HTERT RPE-1 (cell line): Measurements from ENCODE around the gene GATD1.

Source experiments
- in situ Hi-C: fragments of 300-500 bp; cut with MboI; formaldehyde crosslinking; loops from 4 replicates; pipeline ENCODE4 v1.14.3; 2020; ENCODE audit warnings: low sequenced_read_pairs

GATD1 gene

DNA sequence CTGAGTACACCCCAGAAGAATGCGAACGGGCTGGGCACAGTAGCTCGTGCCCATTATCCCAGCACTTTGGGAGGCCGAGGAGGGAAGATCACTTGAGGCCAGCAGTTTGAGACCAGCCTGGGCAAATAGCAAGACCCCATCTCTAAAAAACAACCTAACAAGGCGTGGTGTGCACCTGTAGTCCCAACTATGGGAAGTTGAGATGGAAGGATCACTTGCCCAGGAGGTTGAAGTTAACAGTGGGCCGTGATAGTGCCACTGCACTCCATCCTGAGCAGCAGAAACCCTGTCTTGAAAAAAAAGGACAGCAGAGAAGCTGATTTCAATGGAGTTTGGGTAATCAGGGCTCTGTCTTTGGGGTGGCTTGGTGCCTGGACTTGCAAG lies 35.8 kb upstream of the GATD1 start:
- in situ Hi-C loops, result no loop called here

DNA sequence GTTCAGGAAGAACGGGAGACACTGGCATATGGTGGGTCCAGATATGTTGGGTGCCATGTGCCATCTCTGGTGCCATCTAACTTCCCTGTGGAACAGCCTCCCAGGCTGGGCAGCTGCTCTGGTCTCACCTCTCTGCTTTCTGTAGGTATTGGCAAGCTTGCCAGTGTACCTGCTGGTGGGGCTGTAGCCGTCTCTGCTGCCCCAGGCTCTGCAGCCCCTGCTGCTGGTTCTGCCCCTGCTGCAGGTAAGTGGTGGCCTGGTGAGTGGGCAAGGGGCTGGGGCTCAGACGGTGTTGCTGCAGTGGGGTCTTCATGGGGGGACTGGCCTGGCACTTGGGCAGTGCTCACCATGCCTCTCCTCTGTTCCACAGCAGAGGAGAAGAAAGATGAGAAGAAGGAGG lies 35.1 kb upstream of the GATD1 start:
- in situ Hi-C loops, result no loop called here

DNA sequence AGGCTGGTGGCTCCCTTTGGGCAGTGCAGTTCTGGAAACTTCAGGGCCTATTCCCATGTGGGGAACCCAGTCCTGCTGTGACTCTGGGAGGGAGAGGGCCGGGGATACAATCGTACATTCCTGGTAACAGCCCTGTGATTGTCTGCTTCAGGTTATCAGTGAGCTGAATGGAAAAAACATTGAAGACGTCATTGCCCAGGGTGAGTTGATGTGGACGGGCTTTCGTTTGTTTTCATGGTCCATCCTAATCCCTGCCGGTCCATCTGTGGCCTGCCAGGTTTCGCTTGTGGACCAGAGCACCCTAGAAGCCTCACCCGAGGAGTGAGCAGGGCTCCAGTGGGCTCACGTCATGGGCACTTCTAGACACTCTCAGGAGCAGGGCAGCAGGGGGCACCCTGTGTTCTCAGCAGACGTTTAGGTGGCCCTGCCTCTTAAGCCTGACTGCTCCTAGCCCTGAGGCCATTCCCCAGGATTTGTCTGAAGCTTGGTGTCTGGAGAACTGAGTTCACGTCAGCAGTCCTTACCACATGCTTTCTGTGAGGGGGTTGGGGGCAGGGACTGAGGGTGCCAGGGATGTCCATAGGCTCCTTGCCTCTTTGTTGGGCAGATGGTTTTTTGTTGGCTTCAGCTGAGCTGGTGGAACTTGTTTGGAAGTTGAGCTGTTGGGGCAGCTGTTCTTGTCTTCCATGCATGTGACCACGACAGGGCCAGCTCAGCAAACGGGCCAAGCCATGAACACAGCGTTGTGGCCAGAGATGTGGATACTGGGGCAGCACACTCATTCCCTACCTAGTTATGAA lies 34.4 kb upstream of the GATD1 start:
- in situ Hi-C loops, result no loop called here

DNA sequence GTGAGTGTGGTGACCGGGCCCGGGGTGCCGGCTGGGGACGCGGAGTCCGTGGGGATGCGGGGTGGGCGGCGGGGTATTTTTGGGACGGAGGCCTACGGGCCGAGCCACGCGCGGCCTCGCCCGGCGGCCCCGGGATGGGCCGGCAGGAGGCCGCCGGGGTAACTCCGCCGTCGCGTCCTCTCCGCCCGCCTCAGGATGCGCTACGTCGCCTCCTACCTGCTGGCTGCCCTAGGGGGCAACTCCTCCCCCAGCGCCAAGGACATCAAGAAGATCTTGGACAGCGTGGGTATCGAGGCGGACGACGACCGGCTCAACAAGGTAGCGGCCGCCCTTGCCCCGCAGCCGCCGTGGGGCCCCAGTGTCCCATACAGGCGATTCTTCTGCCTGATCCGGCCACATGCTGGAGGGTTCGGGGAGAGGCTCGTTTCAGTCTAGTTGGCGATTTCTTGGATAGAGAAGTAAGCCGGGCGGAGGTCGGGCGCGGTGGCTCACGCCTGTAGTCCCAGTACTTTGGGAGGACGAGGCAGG lies 32.8 kb upstream of the GATD1 start:
- in situ Hi-C loops, result no loop called here

DNA sequence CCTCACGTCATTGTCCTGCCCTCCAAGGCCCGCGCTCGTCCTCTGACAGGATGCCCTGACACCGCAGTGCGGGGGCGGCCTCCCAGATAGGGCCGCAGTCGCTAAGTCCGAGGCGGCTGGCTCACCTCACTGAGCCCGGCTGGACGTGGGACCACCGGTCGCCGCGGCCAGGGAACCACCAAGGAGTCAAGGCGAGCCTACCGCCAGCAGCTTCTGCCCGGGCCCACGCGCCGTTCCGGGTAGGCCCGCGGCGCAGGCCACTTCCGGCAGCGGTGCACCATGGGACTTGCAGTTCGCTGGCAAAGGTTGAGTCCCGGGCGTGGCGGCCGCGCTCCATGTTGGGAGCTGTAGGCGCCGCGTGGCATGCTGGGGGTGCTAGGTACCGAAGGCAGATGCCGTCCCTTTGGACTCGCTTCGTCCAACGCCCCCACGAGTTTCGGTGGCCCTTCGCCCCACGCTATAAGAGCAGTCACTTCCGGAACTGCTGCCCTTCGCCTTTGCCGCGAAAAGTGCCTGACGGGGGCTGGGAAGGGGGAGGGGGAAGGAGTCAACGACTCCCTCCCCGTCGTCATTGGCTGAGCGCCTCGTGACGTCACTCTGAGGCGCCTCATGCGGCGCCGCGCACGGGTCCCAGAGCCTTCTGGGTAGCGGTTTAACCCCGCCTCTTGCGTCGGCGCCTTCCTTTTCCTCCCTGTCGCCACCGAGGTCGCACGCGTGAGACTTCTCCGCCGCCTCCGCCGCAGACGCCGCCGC lies 32.2 kb upstream of the GATD1 start, which contains the start of gene RPLP2:
Gene RPLP2, plus strand, starts transcription at position 681 of the 753 bp plus-strand sequence. CDS start 268 bp downstream, outside the sequence.
- in situ Hi-C loops, result no loop called here

DNA sequence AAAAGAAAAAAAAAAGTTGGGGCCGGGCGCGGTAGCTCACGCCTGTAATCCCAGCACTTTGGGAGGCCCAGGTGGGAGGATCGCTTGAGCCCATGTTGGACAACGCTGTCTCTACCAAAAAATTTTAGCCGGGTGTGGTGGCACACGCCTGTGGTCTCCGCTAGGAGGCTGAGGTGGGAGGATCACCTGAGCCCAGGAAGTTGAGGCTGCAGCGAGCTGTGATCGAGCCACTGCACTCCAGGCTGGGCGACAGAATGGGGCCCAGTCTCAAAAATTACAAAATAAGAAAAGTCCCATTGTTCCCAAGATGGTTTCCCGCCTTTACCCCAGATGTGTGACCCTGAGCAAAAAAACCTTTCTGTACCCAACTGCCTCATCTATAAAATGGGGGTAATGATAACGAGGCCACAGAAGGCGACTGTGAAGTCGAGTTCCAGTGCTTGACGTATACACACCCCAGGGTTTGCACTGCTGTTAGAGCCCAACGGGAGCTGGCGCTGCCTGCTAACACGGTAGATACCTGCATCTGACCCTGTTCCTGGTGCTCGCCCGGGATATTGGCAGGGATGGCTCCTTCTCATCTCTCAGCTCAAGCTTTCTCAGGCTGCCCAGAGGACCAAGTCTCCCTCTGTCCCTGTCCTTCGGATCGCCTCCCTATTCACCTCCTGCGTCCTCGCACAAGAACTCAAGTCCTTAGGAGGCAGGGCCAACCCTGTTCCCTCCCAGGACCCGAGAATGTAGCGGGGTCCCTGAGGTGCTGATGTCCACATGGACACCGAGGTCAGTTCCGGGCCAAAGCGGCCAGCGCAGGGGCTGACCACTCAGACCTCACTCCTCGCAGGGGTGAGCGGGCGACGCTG lies 31.4 kb upstream of the GATD1 start:
- in situ Hi-C loops, result no loop called here

DNA sequence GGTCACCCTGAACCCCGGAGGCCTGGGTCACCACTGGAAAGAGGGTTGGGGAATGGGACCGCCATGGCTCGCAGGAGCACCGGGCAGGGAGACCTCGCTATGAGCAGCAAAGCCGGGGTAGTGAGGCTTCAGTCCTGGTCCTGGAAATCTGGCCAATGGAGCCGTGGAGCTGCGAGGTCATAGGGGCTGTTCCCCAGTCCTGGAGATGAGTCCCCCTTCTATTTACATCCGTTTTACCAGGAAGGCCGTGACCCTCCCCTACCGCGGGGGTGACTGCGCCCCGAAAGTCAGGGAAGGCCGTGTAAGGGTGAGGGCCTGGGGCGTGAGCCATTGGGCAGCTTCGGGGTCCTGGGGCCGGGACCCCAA lies 27.3 kb upstream of the GATD1 start:
- in situ Hi-C loops, result no loop called here

DNA sequence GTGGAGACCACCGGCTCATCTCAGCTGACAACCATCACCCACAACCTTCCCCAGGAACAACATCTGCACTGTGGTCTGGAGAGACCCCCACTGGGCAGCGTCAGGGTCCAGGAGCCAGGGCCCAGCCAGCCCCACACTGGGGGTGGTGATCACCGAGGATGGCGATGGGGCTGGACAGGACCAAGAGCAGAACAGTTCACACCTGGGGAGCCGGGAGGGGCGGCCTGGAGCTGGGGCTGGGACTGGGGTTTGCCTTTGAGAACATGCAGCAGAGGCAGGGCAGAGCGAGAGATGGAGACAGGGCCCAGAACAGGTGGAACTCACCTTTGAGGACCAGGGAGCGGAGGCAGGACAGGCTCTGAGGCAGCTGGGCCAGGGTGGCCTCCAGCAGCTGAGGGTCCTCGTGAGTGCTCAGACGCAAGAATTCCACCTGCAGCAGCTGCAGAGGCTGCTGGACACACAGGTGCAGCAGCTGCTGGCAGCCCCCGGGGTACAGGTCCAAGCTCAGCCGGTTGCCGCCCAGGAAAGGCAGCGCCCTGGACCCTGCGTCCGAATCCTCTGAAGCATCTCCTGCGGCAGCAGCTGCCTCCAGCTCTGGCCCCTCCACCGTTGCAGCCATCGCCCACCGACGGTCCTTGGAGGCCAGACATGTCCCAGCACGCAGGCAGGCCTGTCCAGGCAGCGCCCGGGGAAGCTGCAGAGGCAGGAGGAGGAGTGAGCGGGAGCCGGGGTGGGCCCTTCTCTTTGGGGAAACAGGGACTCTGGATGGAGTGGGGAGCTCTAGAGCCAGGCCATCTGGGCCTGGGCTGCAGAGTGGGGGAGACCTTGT lies 26.7 kb upstream of the GATD1 start:
- in situ Hi-C loops, result no loop called here

DNA sequence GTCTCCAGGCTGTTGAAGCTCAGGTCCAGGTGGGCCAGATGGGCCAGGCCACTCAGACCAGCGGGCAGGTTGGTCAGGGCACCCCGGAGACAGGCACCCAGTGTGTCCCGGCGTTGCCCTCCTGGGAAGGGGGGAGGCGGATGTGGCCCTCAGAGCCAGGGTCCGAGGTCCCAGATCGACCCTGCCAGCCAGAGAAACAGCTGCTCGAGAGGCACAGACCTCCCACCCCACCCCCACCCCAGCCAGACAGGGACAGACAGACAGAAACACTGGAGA lies 26.1 kb upstream of the GATD1 start:
- in situ Hi-C loops, result no loop called here

DNA sequence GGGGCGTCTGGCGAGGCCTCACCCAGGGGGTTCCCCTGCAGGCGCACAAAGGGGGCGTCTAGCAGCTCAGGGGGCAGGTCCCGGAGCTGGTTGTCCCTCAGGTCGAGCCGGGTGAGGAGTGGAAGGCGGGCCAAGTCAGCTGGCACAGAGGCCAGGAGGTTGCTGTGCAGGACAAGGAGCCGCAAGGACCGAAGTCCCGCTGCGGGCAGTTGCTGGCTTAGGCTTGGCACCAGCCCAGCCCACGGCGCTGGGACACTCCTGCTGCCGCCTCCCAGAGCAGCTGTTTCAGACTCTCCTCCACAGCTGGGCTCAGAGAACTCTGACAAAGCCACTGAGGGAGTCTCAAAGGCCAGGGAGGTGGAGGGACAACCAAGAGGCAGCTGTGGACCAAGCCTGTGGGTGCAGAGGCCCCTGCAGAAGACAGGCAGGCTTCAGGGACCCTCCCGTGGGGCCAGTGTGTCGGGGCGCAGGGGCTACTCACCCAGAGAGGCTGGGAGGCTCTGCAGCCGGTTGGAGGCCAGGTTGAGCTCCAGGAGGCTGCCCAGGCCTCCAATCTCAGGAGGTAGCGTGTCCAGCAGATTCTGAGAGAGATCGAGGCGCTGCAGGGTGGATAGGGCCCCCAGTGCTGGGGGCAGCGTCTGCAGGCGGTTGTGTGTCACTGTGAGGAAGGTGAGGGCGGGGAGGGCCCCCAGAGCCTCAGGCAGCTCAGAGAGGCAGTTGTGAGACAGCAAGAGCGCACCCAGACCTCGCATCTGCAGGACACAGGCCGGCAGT lies 25.6 kb upstream of the GATD1 start:
- in situ Hi-C loops, result no loop called here

DNA sequence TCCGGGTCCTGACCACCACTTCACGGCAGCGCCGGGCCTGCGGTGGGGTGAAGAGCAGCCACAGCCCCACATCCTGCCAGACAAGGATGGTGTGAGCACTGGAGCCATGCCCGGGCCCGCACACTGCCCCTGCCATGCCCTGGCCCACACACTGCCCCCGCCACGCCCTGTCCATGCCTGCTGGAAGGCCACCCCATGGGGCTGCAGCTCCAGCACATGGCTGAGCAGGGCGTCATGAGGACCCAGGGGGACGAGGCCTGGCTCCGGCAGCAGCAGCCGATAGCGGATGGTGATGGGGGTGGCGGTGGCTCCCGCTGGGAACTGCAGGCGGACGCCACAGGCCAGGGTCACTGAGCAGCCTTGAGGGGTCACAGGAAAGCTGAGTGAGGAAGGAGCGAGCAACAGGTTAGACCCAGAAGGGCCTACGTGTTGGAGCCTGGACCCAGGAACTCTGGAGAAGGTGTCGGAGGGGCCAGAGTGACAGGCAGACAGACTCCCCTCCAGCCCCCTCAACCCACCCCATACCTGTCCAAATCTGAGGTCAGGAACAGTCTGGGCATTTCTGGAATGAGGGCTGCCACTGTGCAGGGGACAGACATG lies 24.8 kb upstream of the GATD1 start:
- in situ Hi-C loops, result no loop called here

DNA sequence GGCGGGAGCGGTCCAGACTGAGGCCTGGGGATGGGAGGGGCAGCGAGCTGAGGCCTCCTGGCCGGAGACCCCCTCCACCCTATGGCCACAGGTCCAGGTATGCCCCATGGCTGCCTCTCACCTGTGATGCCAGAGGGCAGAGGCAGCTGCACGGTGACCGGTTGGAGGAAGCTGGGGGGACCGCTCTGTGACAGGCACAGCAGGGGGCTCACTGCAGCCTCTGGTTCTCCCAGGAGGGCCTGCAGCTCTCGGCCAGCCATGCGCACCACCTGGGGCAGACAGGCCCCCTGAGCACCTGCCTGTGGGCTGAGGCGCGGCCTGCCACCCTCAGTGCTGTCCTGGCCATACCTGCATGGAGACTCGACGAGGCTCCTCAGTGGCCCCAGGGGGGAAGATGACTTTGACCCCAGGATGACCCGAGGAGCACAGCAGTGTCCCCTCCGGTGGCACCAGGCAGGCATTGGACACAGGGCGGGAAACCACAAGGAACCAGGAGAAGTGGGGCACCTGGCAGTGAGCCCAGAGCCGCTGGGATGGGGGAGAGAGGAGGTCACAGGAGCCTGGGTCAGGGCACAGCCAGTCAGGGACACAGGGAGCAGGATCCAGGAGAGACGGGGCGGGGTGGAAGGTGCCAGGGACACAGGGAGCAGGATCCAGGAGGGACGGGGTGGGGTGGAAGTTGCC lies 24.0 kb upstream of the GATD1 start:
- in situ Hi-C loops, result no loop called here

DNA sequence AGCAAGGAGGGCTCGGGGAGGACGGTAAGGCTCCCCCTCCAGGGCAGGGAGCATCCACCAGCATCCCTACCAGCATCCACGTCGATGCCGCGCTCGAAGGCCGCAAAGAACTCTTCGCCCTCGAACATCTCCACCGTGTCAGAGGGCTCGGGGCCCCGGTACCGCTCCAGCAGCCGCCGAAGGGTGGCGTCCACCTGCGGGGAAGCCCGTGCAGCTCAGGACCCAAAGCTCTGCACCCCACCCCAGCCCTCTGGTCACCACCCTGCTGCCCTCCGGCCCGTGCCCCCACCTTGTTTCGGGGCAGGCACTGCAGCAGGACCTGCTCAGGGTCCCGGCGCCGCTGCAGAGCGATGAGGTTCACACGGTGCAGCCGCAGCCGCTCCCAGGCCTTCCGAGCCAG lies 23.2 kb upstream of the GATD1 start:
- in situ Hi-C loops, result no loop called here

DNA sequence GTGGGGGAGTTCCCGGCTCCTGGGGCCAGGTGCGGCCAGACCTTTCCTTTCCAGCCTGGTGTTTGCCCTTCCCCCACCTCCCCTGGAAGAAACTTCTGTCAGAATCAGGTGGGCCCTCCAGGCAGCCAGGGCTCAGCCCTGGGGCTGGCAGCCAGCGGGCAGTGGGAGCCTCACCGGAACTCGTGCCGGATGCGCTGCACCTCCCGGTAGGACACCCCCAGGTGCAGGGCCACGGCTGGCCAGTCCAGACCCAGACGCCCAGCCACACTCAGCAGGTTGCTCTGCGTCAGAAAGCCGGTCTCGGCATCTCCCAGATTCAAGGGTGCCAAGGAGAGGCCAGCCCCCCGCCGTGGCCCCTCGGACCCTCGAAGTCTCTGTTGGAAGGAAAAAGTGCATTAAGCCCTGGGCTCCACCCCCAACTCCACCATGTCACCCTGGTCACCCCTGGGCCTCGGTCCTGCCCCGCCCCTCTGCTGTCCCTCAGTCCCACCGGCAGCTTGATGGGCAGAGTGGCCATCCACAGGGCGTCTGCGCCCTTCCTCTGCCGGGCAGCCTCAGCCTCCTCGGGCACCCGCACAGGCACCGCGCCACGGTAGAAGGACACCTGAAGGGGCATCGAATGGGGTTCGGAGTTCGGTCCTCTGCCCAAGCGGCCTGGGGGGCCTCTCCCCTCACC lies 22.5 kb upstream of the GATD1 start:
- in situ Hi-C loops, result no loop called here

DNA sequence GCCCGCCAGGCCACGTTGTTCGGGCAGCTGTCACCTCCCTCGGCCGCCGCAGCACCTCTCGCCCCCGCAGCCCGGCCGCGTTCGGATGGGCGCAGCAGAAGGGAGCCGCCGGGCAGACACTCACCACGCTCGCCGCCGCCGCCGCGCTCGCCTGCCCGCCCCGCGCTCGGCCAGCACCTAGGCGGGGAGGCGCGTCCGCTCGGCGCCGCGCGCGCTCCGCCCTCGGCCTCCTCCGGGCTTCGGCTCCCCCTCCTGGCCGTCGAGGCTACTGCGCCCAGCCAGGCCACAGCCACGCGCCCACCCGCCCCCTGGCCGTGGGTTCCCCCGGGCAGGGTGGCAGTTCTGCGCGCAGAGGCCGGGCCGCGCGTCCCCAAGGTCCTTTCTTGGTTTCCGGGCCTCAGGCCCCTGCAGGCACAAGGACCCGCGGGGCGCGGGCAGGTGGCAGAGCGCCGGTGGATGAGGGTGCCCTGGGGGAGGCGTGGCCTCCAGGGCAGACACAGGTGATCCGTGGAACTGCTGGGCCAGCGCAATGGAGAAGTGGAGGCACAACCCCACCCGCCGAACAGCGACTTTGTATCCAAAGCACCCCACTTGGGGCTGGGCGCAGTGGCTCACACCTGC lies 20.9 kb upstream of the GATD1 start, which contains the start of gene SLC25A22:
Gene SLC25A22, minus strand, starts transcription at position 189 of the 621 bp plus-strand sequence. CDS start 3,275 bp downstream, outside the sequence.
- in situ Hi-C loops, result no loop called here

DNA sequence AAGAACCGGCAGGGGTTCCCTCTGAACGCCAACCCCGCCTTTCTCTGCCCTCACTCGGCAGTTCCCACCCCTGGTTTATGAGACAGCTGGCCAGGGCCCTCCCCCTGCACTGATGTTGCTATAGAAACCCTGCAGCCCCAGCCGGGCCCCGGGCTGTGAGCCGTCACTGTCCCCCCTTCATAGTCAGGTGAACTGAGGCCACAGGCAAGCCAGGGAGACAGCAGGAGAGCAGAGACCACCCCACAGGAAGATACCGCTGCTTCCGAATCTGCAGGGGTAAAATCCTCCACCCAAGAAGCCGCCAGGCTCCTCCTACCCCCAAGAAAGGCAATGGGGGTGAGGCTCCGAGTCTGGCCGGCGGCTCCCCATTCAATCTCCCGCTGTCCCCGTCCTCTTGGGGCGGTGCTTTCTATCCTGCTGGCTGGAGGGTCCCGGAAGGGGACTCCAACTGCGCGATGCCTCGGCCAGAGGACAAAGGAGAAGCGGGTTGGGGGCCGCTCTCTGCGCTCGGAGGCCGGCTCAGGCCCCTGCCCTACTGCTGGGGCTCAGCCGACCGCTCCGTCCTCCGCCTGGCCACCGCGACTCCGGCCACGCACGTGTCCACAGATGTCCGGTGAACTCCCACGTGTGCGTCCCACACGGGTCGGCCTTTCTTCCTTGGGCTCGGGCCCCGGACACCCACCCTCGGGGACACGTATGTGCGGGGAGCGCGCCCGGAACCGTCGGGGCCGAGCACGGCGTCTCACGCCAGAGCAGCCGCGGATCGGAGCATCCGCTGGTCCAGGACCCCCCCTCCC lies 20.2 kb upstream of the GATD1 start:
- in situ Hi-C loops, result no loop called here
